HEK293T (cell line): ENCODE data around the gene RALGPS2.

Experiments
- ARNT ChIP-seq: fragments of 450-650 bp; IDR thresholded peaks from 2 replicates; pipeline ENCODE4 v1.6.1; 2017; ENCODE audit warnings: mild to moderate bottlenecking
- BHLHE40 ChIP-seq: fragments of 450-650 bp; IDR thresholded peaks from 2 replicates; pipeline ENCODE4 v1.6.1; 2016; ENCODE audit warnings: mild to moderate bottlenecking, moderate library complexity, borderline replicate concordance
- CTBP1 ChIP-seq: fragments of 450-650 bp; IDR thresholded peaks from 2 replicates; pipeline ENCODE4 v1.6.1; 2016; ENCODE audit warnings: borderline replicate concordance
- ELF4 ChIP-seq: fragments of 450-650 bp; IDR thresholded peaks from 2 replicates; pipeline ENCODE4 v1.6.1; 2017; ENCODE audit warnings: antibody characterized with exemption
- FOXA1 ChIP-seq: fragments of 450-650 bp; IDR thresholded peaks from 2 replicates; pipeline ENCODE4 v1.6.1; 2016; ENCODE audit warnings: mild to moderate bottlenecking
- FOXK2 ChIP-seq: fragments of 450-650 bp; IDR thresholded peaks from 2 replicates; pipeline ENCODE4 v1.6.1; 2016; ENCODE audit warnings: mild to moderate bottlenecking
- NFRKB ChIP-seq: fragments of 450-650 bp; IDR thresholded peaks from 2 replicates; pipeline ENCODE4 v1.6.1; 2016; ENCODE audit warnings: mild to moderate bottlenecking, moderate library complexity
- SP1 ChIP-seq: fragments of 450-650 bp; IDR thresholded peaks from 2 replicates; pipeline ENCODE4 v1.6.1; 2017
- TARDBP ChIP-seq: fragments of 450-650 bp; IDR thresholded peaks from 2 replicates; pipeline ENCODE4 v1.6.1; 2016
- TF ChIP-seq, protein P1 (sequence below): fragments of 450-650 bp; IDR thresholded peaks from 2 replicates; pipeline ENCODE4 v1.6.1; 2016

GRCh38 chr1:178743801-178744200, 18.8 kb downstream of the RALGPS2 start:
- TF ChIP-seq BHLHE40 (no peak), SP1 (no peak), TARDBP (no peak), CTBP1 (no peak), FOXK2 (no peak), NFRKB (no peak), ARNT (no peak), FOXA1 (no peak), ELF4 (no peak)
- TF ChIP-seq, protein P1, sequence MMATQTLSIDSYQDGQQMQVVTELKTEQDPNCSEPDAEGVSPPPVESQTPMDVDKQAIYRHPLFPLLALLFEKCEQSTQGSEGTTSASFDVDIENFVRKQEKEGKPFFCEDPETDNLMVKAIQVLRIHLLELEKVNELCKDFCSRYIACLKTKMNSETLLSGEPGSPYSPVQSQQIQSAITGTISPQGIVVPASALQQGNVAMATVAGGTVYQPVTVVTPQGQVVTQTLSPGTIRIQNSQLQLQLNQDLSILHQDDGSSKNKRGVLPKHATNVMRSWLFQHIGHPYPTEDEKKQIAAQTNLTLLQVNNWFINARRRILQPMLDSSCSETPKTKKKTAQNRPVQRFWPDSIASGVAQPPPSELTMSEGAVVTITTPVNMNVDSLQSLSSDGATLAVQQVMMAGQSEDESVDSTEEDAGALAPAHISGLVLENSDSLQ, result no peak
